Thoracic aorta (tissue), 2 donors: ENCODE data around the gene WHRN. TPM values are rescaled to one million over a fixed set of nuclear protein-coding genes. Genes with fewer than 3 reads are reported as not detected.

ENCODE experiments used
- ATAC-seq: fragments of 150-250 bp; one replicate; pipeline ENCODE4 v1.8.0; 2017; ENCODE audit warnings: low read depth; ENCODE audit not compliant: insufficient number of reproducible peaks, low FRiP score
- DNase-seq: peaks from one replicate; pipeline ENCODE4 v3.0.0-alpha.2; 2020; ENCODE audit warnings: low spot score
- H3K27ac ChIP-seq, 2 donors: fragments of 200-600 bp; sonication (generic); 1 replicate in 1 of 2; 2 replicates in 1 of 2; pipeline ENCODE4 v1.5.1; 2016; ENCODE audit warnings: mild to moderate bottlenecking in 2 of 2, moderate library complexity in 2 of 2
- H3K27me3 ChIP-seq: fragments of 200-600 bp; sonication (generic); replicated peaks from 2 replicates; pipeline ENCODE4 v1.6.0; 2016; ENCODE audit warnings: mild to moderate bottlenecking; ENCODE audit not compliant: insufficient read depth
- H3K36me3 ChIP-seq: fragments of 200-600 bp; sonication (generic); one replicate; pipeline ENCODE4 v1.5.1; 2016
- H3K4me1 ChIP-seq, 2 donors: fragments of 200-600 bp; sonication (generic); 1 replicate in 1 of 2; 2 replicates in 1 of 2; pipeline versions ENCODE4 v1.5.1 to v1.6.0; 2016; ENCODE audit warnings: low read depth in 2 of 2, mild to moderate bottlenecking in 1 of 2; ENCODE audit not compliant: control insufficient read depth in 1 of 2
- H3K4me3 ChIP-seq: fragments of 200-600 bp; sonication (generic); 2 replicates; pipeline ENCODE4 v1.5.1; 2016; ENCODE audit warnings: mild to moderate bottlenecking
- H3K9me3 ChIP-seq: fragments of 200-600 bp; sonication (generic); 2 replicates; pipeline ENCODE4 v1.5.1; 2016
- CTCF ChIP-seq: fragments of 200-600 bp; sonication (generic); IDR thresholded peaks from one replicate; pipeline ENCODE4 v1.5.1; 2019; ENCODE audit warnings: antibody characterized with exemption
- total RNA-seq, 2 donors: library from RNA; depleted of rRNA; stranded (reverse); fragments of >200 nt; gene quantifications; one replicate each; pipeline versions ENCODE4 v1.1.0 to v1.2.3, GENCODE V29; 2016

WHRN gene
- total RNA-seq, 2 donors from 2014 or later = 4.1 to 5.1 TPM

GRCh38 chr9:114501796-114502682, 3.2 kb downstream of the WHRN start:
- Histone ChIP-seq H3K9me3 (no peaks in the 10 kb centered on the region), H3K4me1 (peaks cover 0 to 16% of the 10 kb centered on the region in 2 donors), H3K36me3 (no peaks in the 10 kb centered on the region), H3K4me3 (no peak overlapping the region), H3K27me3 (no peaks in the 10 kb centered on the region), H3K27ac (no peak overlapping the region)
- DNase-seq (no peak), ATAC-seq (no peak)
- no peak for TF ChIP-seq CTCF

- no peak for TF ChIP-seq CTCF
- DNase-seq = no peak
- Histone ChIP-seq H3K36me3 (no peaks in the 10 kb centered on the region), H3K4me1 (peaks cover 0 to 13% of the 10 kb centered on the region in 2 donors), H3K27ac (no peak overlapping the region), H3K27me3 (no peaks in the 10 kb centered on the region), H3K4me3 (no peak overlapping the region), H3K9me3 (no peaks in the 10 kb centered on the region)
- ATAC-seq = no peak
Measured at GRCh38 chr9:114500697-114501292, 4.5 kb downstream of the WHRN start.

- Histone ChIP-seq H3K36me3 (no peaks in the 10 kb centered on the region), H3K27me3 (no peaks in the 10 kb centered on the region), H3K4me3 (no peak overlapping the region), H3K4me1 (peaks cover 0 to 9% of the 10 kb centered on the region in 2 donors), H3K27ac (no peak overlapping the region), H3K9me3 (no peaks in the 10 kb centered on the region)
- DNase-seq (no peak), ATAC-seq (no peak)
- TF ChIP-seq CTCF = no peak
Measured at GRCh38 chr9:114499941-114500696, 5.2 kb downstream of the WHRN start.

- H3K9me3 ChIP-seq = no peaks in the 10 kb centered on the region
- ATAC-seq = no peak
- TF ChIP-seq CTCF = no peak
- peaks cover 0 to 5% of the 10 kb centered on the region in 2 donors for H3K4me1 ChIP-seq
- DNase-seq = no peak
- no peak overlapping the region for H3K4me3 ChIP-seq
- H3K36me3 ChIP-seq = no peaks in the 10 kb centered on the region
- H3K27ac ChIP-seq = no peak overlapping the region
- H3K27me3 ChIP-seq = no peaks in the 10 kb centered on the region
Measured at GRCh38 chr9:114499528-114499927, 5.7 kb downstream of the WHRN start.
